IPS-18a (cell line): Measurements from ENCODE around the gene CSNK1A1.
"Not testable (repeated sequence)": the region's sequence is repeated elsewhere in the genome, so short reads cannot be mapped to it uniquely, and the experiment has no call there.

Experiments
- H3K27ac ChIP-seq: one replicate; pipeline ENCODE4 v1.5.1; 2013; ENCODE audit warnings: low read length
- H3K27me3 ChIP-seq: one replicate; pipeline ENCODE4 v1.6.1; 2013; ENCODE audit warnings: mild to moderate bottlenecking, low read length; ENCODE audit not compliant: control insufficient read depth, insufficient read depth
- H3K36me3 ChIP-seq: one replicate; pipeline ENCODE4 v1.6.1; 2013; ENCODE audit warnings: low read depth, low read length; ENCODE audit not compliant: control insufficient read depth
- H3K4me1 ChIP-seq: one replicate; pipeline ENCODE4 v1.6.1; 2013; ENCODE audit warnings: low read depth, low read length; ENCODE audit not compliant: control insufficient read depth
- H3K4me3 ChIP-seq: one replicate; pipeline ENCODE4 v1.5.1; 2013; ENCODE audit warnings: low read length
- H3K9ac ChIP-seq: one replicate; pipeline ENCODE4 v1.6.1; 2013; ENCODE audit warnings: mild to moderate bottlenecking, low read length, moderate library complexity
- H3K9me3 ChIP-seq: one replicate; pipeline ENCODE4 v1.6.1; 2013; ENCODE audit warnings: low read depth, low read length; ENCODE audit not compliant: control insufficient read depth

The CSNK1A1 gene

DNA sequence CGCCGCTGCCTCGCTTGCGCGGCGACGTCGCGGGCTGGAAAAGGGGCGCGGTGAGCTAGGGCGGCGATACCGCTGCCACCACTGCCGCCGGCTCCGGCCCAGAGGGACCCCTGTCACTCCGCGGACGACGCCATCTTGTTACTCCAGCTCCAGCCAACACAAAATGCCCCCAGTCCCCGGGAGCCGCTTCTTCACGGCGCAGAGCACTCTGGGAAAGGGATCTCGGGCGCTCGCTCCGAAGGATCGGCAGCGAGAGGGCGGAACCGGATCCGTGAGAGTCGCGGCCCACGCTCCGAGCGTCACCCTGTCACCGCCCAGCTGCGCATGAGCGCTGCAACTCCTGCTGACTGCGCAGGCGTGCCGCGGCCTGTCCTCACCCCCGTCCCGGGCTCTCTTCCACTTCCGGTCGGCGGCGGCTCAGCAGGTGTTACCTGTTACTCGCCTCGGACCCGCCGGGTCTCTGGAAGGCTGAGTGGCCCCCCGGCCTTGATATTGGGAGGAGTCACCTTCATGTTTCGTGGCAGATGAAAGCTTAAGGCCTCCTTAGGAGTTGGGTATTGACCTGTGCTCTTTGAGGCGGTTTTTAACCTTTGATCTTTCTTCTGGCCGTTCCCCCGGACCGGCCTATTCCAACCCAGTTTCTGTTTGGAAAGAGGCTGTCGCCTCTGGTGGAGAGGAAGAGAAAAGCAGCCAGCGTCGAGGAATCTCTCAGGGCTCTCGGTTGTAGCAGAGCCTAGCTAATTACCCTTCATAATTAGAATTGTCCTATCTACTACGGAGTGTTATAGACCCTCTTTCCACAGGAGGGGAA lies at the start of gene CSNK1A1:
TSS of gene CSNK1A1 (minus strand) at position 213 of the 811 bp plus-strand sequence. CDS start 475 bp downstream, outside the sequence.
- H3K4me1 ChIP-seq, result peaks cover 14% of the 10 kb centered on the region
- H3K4me3 ChIP-seq, result peak within 1 kb of the TSS; percentile 100
- no peaks in the 10 kb centered on the region for H3K27me3 ChIP-seq
- H3K9ac ChIP-seq, result peak within 1 kb of the TSS; percentile 87
- no peaks in the 10 kb centered on the region for H3K9me3 ChIP-seq
- H3K27ac ChIP-seq, result peak within 1 kb of the TSS; percentile 73
- peaks cover 30% of the 10 kb centered on the region for H3K36me3 ChIP-seq

DNA sequence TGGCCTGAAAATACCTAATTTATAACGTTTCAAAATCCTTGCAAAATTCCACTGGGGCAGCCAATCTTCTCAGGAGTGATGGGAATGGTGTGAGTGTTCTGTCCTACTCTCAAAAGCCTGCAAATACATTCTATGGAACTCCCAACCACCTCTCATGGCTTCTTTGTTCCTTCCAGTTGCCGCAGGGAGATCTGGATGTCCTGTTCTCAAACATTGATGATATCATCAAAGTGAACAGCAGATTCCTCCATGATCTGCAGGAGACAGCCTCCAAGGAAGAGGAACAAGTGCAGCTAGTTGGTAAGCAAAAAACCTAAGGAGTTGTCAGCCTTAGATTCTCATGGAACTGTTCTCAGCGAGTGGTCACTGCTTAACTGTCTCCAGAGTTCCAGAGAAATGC lies 49.7 kb upstream of the CSNK1A1 start:
- Histone ChIP-seq H3K27me3 (no peaks in the 10 kb centered on the region), H3K4me3 (no peak overlapping the region), H3K27ac (no peak overlapping the region), H3K9me3 (no peaks in the 10 kb centered on the region), H3K9ac (no peak overlapping the region), H3K4me1 (no peaks in the 10 kb centered on the region), H3K36me3 (no peaks in the 10 kb centered on the region)

DNA sequence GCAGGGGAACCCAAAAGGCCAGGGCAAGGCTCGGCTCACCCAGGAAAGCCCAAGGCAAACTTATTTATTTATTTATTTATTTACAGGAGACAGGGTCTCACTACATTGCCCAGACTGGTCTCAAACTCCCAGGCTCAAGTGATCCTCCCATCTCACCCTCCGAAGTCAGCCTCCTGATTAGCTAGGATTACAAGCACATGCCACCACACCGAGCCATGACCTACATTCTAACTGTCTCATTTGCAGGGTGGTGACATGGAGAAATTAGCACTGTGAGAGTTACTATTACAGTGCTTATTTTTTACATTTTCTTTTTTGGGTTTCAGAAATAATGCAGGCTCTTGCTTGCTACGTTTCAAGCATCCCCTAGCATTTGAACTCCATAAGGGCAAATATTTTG lies 48.1 kb upstream of the CSNK1A1 start:
- H3K4me3 ChIP-seq, result no peak overlapping the region
- H3K27ac ChIP-seq, result no peak overlapping the region

DNA sequence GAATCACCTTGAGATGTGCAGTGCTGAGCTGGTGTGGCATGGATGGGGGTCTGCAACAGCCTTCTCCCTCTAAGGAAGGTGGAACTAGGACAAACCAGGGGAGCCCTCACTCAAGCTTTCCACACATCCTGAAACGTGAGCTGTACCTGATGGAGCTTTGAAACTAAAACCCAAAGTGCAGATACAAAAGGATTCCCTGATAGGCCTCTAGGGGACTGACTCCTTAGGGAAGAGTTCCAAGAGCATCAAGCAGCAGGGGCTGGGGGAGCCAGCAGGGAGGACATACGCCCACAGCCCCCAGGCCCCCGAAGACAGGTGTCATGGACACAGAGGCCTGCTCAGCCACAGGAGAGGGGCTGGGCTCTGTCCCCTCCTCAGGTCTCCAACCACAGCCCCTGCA lies 47.7 kb upstream of the CSNK1A1 start:
- no peak overlapping the region for H3K4me3 ChIP-seq
- no peak overlapping the region for H3K27ac ChIP-seq
- no peaks in the 10 kb centered on the region for H3K36me3 ChIP-seq
- no peak overlapping the region for H3K9ac ChIP-seq
- H3K27me3 ChIP-seq, result no peaks in the 10 kb centered on the region
- no peaks in the 10 kb centered on the region for H3K4me1 ChIP-seq
- no peaks in the 10 kb centered on the region for H3K9me3 ChIP-seq

More for the DNA sequence above, 48.1 kb upstream of the CSNK1A1 start:
- H3K9me3 ChIP-seq, result no peaks in the 10 kb centered on the region
- H3K4me1 ChIP-seq, result no peaks in the 10 kb centered on the region
- H3K9ac ChIP-seq, result no peak overlapping the region
- no peaks in the 10 kb centered on the region for H3K36me3 ChIP-seq
- H3K27me3 ChIP-seq, result no peaks in the 10 kb centered on the region

DNA sequence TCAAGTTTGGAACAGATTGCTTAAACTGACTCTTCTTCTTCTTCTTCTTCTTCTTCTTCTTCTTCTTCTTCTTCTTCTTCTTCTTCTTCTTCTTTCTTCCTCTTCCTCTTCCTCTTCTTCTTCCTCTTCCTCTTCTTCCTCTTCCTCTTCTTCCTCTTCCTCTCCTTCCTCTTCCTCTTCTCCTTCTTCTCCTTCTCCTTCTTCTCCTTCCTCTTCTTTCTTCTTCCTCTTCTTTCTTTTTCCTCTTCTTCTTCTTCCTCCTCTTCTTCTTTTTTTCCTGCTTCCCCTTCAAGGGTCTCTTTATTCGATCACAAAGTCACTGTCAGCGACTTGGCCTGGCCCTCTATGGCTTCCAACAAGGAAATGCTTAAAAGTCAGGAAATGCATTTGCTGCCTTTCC lies 47.0 kb upstream of the CSNK1A1 start:
- H3K27ac ChIP-seq, H3K4me1 ChIP-seq, H3K9me3 ChIP-seq, H3K36me3 ChIP-seq, H3K27me3 ChIP-seq, H3K9ac ChIP-seq, H3K4me3 ChIP-seq: not testable (repeated sequence)

DNA sequence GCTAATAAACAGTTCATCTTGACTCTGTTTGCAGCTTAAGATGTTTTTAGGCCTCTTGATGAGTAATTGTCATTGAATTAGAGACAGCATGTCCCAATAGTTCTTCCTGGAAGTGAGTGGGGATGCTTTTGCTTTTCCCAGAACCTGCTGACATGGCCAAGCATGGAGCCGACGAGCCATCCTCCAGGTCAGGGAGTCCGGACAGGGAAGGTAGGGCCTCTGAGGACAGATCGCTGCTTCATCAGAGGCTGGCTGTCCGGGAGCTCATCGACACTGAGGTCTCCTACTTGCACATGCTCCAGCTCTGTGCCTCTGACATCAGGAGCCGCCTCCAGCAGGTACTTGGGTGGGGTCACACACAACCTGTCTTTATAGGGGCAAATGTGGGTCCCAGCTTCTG lies 46.4 kb upstream of the CSNK1A1 start:
- Histone ChIP-seq H3K27ac (no peak overlapping the region), H3K4me3 (no peak overlapping the region), H3K4me1 (no peaks in the 10 kb centered on the region), H3K27me3 (no peaks in the 10 kb centered on the region), H3K9ac (no peak overlapping the region), H3K9me3 (no peaks in the 10 kb centered on the region), H3K36me3 (no peaks in the 10 kb centered on the region)

DNA sequence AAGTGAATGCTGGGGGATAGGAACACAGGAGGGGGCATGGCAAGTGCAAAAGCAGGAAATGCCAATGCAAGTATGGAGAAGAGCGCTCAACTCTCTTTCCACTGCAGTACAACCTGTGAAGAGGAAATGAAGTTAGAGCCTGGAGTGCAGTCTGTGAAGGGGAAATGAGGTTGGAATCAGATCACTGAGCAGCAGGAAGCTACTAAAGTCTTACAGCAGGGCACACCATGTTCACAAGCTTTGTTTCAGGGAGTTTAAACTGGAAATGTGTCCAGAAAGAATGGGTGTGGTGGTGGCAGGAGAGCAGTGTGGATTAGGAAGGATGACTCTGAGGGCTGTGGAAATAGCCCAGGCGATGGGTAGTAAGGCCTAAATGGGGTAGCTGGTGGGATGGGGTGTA lies 45.5 kb upstream of the CSNK1A1 start:
- H3K9ac ChIP-seq, result no peak overlapping the region

DNA sequence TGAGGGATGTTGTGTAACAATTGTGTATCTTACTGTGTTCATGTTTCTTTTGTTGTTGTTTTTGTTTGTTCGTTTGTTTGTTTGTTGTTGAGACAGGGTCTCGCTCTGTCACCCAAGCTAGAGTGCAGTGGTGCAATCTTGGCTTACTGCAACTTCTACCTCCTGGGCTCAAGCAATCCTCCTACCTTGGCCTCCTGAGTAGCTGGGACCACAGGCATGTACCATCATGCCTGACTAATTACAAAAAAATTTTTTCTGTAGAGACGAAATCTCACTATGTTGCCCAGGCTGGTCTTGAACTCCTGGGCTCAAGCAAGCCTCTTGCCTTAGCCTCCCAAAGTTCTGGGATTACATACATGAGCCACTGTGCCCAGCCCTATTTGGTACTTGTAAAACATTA lies 43.9 kb upstream of the CSNK1A1 start:
- H3K27me3 ChIP-seq, H3K9ac ChIP-seq, H3K4me1 ChIP-seq, H3K36me3 ChIP-seq, H3K9me3 ChIP-seq, H3K27ac ChIP-seq, H3K4me3 ChIP-seq: not testable (repeated sequence)

More for the DNA sequence above, 45.5 kb upstream of the CSNK1A1 start:
- no peaks in the 10 kb centered on the region for H3K27me3 ChIP-seq
- no peak overlapping the region for H3K4me3 ChIP-seq
- H3K4me1 ChIP-seq, result no peaks in the 10 kb centered on the region
- H3K36me3 ChIP-seq, result no peaks in the 10 kb centered on the region
- H3K9me3 ChIP-seq, result no peaks in the 10 kb centered on the region
- H3K27ac ChIP-seq, result no peak overlapping the region

DNA sequence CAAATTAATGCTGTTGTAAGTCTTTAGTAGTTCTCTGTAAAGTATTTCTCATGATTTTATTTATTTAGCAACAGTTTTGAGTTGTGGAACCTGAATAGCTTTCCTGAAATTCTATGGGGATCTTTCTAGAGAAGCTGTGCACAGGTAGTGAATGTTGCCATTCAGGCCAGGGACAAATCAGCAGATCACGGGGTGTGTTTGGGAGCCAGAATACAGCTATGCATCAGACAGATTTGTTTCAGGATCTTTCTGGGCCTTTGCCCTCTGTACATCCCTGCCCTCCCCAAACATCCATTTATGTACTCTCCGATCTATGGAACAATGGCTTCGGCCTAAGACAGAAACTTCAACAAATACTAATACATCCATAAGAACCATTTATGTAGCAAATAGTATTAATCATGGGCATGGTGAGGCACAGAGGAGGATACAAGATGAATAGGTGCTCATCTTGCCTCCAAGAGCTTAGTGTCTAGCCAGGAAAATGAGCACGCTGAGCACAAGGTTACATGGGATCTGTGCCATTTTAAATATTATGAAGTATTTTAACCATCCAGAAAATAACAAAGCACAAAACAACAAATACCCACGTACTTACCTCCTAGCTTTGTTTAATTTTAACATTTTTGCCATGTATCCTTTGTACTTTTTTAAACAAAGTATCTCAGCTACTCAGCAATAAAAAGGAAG lies 43.1 kb upstream of the CSNK1A1 start:
- Histone ChIP-seq H3K27me3 (no peaks in the 10 kb centered on the region), H3K4me1 (no peaks in the 10 kb centered on the region), H3K9me3 (no peaks in the 10 kb centered on the region), H3K4me3 (no peak overlapping the region), H3K27ac (no peak overlapping the region), H3K9ac (no peak overlapping the region), H3K36me3 (no peaks in the 10 kb centered on the region)

DNA sequence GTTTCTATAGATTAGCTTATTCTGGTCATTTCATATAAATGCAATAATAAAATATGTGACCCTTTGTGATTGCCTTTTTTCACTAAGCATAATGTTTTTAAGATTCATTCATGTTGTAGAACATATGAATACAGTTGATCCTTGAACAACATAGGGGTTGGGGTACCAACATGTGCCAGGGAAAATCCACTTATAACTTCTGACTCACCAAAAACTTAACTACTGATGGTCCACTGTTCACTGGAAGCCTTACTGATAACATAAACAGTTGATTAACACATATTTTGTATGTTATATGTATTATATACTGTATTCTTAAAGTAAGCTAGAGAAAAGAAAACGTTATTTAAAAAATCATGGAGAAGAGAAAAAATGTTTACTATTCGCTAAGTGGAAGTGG lies 42.1 kb upstream of the CSNK1A1 start:
- Histone ChIP-seq H3K4me3 (no peak overlapping the region), H3K27ac (no peak overlapping the region), H3K27me3 (no peaks in the 10 kb centered on the region), H3K36me3 (no peaks in the 10 kb centered on the region), H3K4me1 (no peaks in the 10 kb centered on the region), H3K9ac (no peak overlapping the region), H3K9me3 (no peaks in the 10 kb centered on the region)

DNA sequence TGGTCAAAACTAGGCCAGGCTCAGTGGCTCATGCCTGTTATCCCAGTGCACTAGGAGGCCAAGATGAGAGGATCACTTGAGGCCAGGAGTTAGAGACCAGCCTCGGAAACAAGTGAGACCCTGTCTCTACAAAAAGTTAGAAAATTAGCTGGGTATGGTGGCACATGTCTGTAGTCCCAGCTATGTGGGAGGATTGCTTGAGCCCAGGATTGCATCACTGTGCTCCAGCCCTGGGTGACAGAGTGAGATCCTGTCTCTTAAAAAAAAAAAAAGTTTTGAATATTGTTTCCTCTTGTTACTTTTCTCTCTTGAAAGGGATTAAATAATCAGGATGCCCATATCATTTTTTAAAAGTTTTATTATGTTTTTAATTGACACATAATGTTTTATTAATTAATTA lies 37.7 kb upstream of the CSNK1A1 start:
- H3K27ac ChIP-seq, result no peak overlapping the region
- H3K36me3 ChIP-seq, result no peaks in the 10 kb centered on the region
- no peaks in the 10 kb centered on the region for H3K9me3 ChIP-seq
- no peaks in the 10 kb centered on the region for H3K4me1 ChIP-seq
- H3K27me3 ChIP-seq, result no peaks in the 10 kb centered on the region
- no peak overlapping the region for H3K4me3 ChIP-seq
- no peak overlapping the region for H3K9ac ChIP-seq
